ENCODE measurements around the gene ZNF580. TPM values are rescaled to one million over a fixed set of nuclear protein-coding genes. Genes with fewer than 3 reads are reported as not detected.

Gene ZNF580
- polyA plus RNA-seq, 3 donors: 9.7 to 46.5 (median 10.7) TPM

DNA sequence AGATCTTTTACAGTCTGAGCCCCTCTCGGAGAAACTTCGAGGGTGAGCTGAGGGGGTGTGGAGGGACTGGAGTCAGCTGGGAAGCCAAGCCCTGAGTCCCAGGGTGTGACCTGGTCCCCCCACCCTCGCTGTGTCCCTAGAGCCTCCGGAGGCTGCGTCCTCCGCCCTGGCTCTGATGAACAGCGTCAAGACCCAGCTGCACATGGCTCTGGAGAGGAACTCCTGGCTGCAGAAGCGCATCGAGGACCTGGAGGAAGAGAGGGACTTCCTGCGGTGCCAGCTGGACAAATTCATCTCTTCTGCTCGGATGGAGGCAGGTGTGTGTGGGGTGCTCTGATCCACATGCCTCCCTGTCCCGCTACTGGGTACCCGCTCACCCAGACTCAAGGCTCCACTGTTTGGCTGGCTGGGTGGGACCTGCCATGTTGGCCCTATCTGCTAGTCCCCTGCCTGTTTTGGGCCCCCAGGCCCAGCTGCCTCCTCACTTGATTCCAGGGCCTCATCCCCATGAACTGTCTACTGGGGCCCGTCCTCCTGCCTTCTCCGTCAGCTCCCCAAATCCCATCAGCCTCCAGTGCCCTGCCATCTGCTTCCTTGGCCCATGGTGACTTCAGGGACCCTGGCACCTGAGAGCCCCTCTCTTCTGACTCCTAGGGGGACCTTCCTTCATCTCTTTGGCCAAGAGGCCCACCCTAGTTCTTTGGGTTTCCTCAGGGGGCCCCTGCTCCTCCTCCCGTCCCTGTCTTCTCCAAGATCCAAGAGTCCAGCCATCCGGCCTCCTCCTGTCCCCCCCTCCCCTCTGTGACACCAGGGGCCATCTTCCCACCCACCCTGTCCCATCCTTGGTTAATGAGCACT, 8.7 kb downstream of the ZNF580 start:
- peaks cover 11 to 12% of the 10 kb centered on the region in 2 donors for H3K36me3 ChIP-seq (replicated peaks in 1 of 2; ENCODE audit: control insufficient read depth in 1 of 2, insufficient read depth in 2 of 2, low read length in 2 of 2)
- intact Hi-C loops (cut with micrococcal nuclease): loop anchor here in 1 of 2 donors (10.0 kb wide), 1 partner anchor 1455 kb away; the partner anchor contains the start of gene TSEN34
- no peaks in the 10 kb centered on the region for H3K27me3 ChIP-seq (ENCODE audit: control insufficient read depth in 2 of 2, insufficient read depth in 2 of 2, low read length in 2 of 2)
- peaks cover 11% of the 10 kb centered on the region for H3K79me2 ChIP-seq (ENCODE audit: insufficient read depth, low read length)
- peaks cover 5% of the 10 kb centered on the region for H4K20me1 ChIP-seq (ENCODE audit: insufficient read depth, low read length)
- no peak overlapping the region for H3K9ac ChIP-seq (ENCODE audit: insufficient read depth, low read length, poor library complexity, severe bottlenecking)
- peaks cover 0 to 2% (median 0%) of the 10 kb centered on the region in 7 donors for H3K9me3 Mint-ChIP-seq
- peak overlapping the region in 1 of 7 donors; percentile 32 for H3K27ac Mint-ChIP-seq
- H2AFZ ChIP-seq (ENCODE audit: insufficient read depth, low read depth, low read length, poor library complexity, severe bottlenecking): no peak overlapping the region
- 67% methylated on average over 14 of the region's 17 CpGs for WGBS (ENCODE audit: insufficient coverage)
- no peak for DNase-seq
- peaks cover 32 to 38% of the 10 kb centered on the region in 2 donors for H3K4me1 ChIP-seq (ENCODE audit: control insufficient read depth in 1 of 2, insufficient read depth in 2 of 2, low read length in 2 of 2)
- H3K4me1 Mint-ChIP-seq: peaks cover 31% of the 10 kb centered on the region
- no peaks in the 10 kb centered on the region for H3K9me3 ChIP-seq (replicated peaks in 1 of 2; ENCODE audit: control insufficient read depth in 1 of 2, insufficient read depth in 1 of 2, low read length in 2 of 2)
- H3K27ac ChIP-seq (ENCODE audit: low read depth in 1 of 2, low read length in 2 of 2): no peak overlapping the region
- peak overlapping the region; percentile 92 for H3K4me2 ChIP-seq (replicated peaks; ENCODE audit: extremely low read depth, low read length, poor library complexity, severe bottlenecking)
- H3K36me3 Mint-ChIP-seq: peaks cover 9 to 30% of the 10 kb centered on the region in 2 donors
- H3K4me3 Mint-ChIP-seq: no peak overlapping the region
- peak overlapping the region in 1 of 3 experiments; percentile 83 for H3K4me3 ChIP-seq (replicated peaks in 1 of 3; ENCODE audit: low read depth in 2 of 3, low read length in 3 of 3)
- TF ChIP-seq, protein P1, sequence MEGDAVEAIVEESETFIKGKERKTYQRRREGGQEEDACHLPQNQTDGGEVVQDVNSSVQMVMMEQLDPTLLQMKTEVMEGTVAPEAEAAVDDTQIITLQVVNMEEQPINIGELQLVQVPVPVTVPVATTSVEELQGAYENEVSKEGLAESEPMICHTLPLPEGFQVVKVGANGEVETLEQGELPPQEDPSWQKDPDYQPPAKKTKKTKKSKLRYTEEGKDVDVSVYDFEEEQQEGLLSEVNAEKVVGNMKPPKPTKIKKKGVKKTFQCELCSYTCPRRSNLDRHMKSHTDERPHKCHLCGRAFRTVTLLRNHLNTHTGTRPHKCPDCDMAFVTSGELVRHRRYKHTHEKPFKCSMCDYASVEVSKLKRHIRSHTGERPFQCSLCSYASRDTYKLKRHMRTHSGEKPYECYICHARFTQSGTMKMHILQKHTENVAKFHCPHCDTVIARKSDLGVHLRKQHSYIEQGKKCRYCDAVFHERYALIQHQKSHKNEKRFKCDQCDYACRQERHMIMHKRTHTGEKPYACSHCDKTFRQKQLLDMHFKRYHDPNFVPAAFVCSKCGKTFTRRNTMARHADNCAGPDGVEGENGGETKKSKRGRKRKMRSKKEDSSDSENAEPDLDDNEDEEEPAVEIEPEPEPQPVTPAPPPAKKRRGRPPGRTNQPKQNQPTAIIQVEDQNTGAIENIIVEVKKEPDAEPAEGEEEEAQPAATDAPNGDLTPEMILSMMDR (IDR thresholded peaks at IDR 0.05): no peak
- H3K27me3 Mint-ChIP-seq (ENCODE audit: low read depth in 3 of 3): peaks cover 6 to 11% (median 8%) of the 10 kb centered on the region in 3 donors

DNA sequence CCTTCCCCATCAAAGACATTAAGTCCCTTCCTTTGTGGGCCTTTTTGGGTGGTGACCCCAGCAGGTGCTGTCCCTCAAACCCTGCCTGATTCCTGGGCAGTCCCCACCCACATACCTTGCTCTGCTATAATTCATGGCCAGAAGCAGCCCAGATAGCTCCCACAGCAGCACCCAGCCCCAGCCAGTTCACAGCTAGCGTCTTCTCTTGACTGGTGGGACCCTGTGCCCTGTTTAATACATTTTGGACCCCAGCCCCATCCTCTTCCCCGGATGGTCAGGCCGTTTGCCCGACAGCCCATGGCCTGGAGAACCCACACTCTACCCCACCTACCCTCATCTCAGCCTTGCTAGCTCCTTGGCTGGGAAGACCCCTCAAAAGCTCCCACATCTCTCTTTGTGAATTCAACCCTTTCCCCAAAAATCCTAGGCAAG, 9.3 kb downstream of the ZNF580 start:
- Histone ChIP-seq H3K79me2 (ENCODE audit: insufficient read depth, low read length) (peaks cover 7% of the 10 kb centered on the region), H3K4me1 (ENCODE audit: control insufficient read depth in 1 of 2, insufficient read depth in 2 of 2, low read length in 2 of 2) (peaks cover 29 to 34% of the 10 kb centered on the region in 2 donors), H3K4me2 (replicated peaks; ENCODE audit: extremely low read depth, low read length, poor library complexity, severe bottlenecking) (no peak overlapping the region), H3K9me3 (replicated peaks in 1 of 2; ENCODE audit: control insufficient read depth in 1 of 2, insufficient read depth in 1 of 2, low read length in 2 of 2) (no peaks in the 10 kb centered on the region), H3K36me3 (replicated peaks in 1 of 2; ENCODE audit: control insufficient read depth in 1 of 2, insufficient read depth in 2 of 2, low read length in 2 of 2) (peaks cover 4 to 6% of the 10 kb centered on the region in 2 donors), H3K4me3 (replicated peaks in 1 of 3; ENCODE audit: low read depth in 2 of 3, low read length in 3 of 3) (no peak overlapping the region), H3K27ac (ENCODE audit: low read depth in 1 of 2, low read length in 2 of 2) (no peak overlapping the region), H4K20me1 (ENCODE audit: insufficient read depth, low read length) (no peaks in the 10 kb centered on the region), H2AFZ (ENCODE audit: insufficient read depth, low read depth, low read length, poor library complexity, severe bottlenecking) (no peak overlapping the region), H3K9ac (ENCODE audit: insufficient read depth, low read length, poor library complexity, severe bottlenecking) (no peak overlapping the region), H3K27me3 (ENCODE audit: control insufficient read depth in 2 of 2, insufficient read depth in 2 of 2, low read length in 2 of 2) (no peaks in the 10 kb centered on the region)
- TF ChIP-seq, protein P1 (IDR thresholded peaks at IDR 0.05): no peak
- Mint-ChIP-seq H3K9me3 (peaks cover 0 to 2% (median 0%) of the 10 kb centered on the region in 7 donors), H3K27me3 (ENCODE audit: low read depth in 3 of 3) (peaks cover 6 to 11% (median 8%) of the 10 kb centered on the region in 3 donors), H3K4me3 (no peak overlapping the region), H3K27ac (peak overlapping the region in 1 of 7 donors; percentile 36), H3K4me1 (peaks cover 30% of the 10 kb centered on the region), H3K36me3 (peaks cover 7 to 24% of the 10 kb centered on the region in 2 donors)
- no peak for DNase-seq
- intact Hi-C loops (cut with micrococcal nuclease): loop anchor here in 1 of 2 donors (10.0 kb wide), 1 partner anchor 1455 kb away; the partner anchor contains the start of gene TSEN34
- WGBS (ENCODE audit: insufficient coverage): 84% methylated on average over 2 of the region's 4 CpGs

Data from CD14-positive monocyte (primary cell).